HG02840 (cell line): ENCODE measurements around the gene CENPA.
"Not testable (repeated sequence)": the region's sequence is repeated elsewhere in the genome, so short reads cannot be mapped to it uniquely, and the experiment has no call there.

Experiments used
- ATAC-seq: cut with Tn5 transposase; IDR thresholded peaks from one replicate; pipeline ENCODE4 v1.9.1; 2021; ENCODE audit warnings: mild to moderate bottlenecking, moderate library complexity, moderate number of reproducible peaks; ENCODE audit not compliant: unreplicated experiment, low FRiP score

Gene CENPA

DNA sequence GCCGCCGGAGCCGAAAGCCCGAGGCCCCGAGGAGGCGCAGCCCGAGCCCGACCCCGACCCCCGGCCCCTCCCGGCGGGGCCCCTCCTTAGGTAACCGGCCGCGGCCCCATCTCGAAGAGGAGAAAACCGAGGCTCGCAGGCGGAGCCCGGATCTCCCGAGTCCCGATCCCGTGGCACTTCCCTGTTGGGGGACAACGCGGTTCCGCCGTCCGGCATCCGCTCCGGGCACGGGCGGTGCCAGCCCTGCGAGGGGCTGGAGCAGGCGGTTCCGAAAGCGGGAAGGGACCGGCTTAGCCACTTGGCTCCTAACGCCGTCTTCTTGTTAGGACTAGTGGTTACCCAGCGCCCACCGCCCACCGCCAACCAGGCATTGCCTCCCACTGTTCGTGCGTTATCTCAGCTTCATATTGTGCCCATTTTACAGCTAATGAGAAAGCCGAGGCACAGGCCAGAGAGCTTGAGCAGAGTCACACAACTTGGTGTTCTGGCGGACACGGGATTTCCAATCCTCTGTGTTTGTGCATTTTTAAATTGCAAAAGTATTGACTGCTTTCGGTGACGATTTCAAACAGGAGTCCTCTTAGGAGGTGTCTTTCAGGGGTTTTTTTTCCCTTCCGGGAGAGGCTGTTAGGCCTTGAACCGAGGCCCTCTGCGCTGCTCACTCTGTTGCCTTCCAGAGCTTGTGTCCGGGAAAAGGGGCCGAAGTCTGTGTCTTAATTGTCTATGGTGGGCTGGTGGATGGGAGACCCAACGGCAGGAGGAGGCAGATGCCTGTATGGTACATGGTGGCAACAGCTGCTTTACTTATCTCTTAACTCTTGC, 562 bp downstream of the CENPA start:
- peak; percentile 27 for ATAC-seq

DNA sequence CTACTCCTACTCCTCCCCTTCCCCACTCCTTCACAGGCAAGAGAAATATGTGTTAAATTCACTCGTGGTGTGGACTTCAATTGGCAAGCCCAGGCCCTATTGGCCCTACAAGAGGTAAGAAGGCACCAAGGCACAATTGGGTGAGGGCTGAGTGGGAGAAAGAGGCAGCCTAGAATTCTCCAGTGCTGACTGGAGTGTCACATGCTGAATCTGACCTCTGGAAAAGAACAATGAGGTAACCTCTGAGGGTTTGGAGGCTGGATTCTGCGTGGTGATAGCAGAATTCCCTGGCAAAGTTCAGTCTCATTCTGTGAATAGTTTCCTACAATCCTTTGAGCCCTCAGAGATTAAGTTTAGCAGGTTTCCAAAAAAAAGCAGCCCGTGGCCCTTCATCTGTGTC, 6.9 kb downstream of the CENPA start:
- no peak for ATAC-seq

DNA sequence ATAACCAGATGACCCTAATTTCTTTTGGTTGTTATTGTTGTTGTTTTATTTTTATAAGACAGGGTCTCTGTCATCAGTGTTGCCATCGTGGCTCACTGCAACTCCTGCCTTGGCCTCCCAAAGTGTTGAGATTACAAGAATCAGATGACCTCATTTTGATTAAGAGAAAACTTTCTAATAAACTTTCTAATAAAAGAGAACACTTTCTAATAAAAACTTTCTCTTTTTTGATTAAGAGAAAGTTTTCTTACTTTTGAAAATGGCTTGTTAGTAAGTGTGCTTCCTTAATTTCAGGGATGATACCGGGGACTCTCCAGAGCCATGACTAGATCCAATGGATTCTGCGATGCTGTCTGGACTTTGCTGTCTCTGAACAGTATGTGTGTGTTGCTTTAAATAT, 7.7 kb downstream of the CENPA start:
- no peak for ATAC-seq

GRCh38 chr2:26795135-26795534, 9.3 kb downstream of the CENPA start:
- not testable (repeated sequence) for ATAC-seq

- ATAC-seq: no peak
These were observed 15.5 kb downstream of the CENPA start for GRCh38 chr2:26801328-26801727.

DNA sequence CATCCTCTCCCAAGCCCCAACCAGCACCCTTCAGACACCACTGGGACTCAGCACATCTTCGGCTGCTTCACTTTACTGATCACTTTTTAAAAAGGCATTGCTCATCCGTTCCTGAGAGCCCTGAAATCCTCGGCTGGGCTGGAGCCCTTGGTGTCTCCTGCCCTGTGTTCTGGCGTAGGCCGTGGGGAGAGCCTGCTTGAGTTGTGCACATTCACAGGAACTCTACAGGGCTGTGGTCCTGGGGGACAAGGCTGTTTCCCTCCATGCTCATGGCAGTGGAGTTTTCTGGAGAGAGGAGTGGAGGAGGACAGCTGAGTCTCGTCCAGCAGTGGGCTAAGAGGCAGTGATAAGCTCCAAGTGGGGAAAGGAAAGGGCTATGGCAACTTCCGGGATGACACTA, 15.9 kb downstream of the CENPA start:
- ATAC-seq: no peak

- ATAC-seq: no peak
These were observed 19.4 kb downstream of the CENPA start for GRCh38 chr2:26805241-26805676.

- ATAC-seq: no peak
These were observed 22.1 kb downstream of the CENPA start for GRCh38 chr2:26807788-26808460.

DNA sequence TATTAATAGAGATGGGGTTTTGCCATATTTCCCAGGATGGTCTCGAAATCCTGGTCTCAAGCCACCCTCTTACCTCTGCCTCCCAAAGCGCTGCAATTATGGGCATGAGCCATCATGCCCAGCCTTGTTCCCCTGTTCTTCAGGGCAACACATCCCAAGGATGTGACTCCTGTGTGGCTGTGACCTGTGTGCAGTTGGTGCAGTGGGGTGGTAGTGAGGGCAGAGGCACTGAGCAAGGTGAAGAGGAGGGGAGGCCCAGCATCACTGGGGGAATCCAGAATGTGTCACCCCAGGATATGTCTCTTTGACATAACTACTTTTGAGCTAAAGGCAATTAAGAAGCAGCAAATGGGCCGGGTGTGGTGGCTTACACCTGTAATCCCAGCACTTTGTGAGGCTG, 23.4 kb downstream of the CENPA start:
- no peak for ATAC-seq

DNA sequence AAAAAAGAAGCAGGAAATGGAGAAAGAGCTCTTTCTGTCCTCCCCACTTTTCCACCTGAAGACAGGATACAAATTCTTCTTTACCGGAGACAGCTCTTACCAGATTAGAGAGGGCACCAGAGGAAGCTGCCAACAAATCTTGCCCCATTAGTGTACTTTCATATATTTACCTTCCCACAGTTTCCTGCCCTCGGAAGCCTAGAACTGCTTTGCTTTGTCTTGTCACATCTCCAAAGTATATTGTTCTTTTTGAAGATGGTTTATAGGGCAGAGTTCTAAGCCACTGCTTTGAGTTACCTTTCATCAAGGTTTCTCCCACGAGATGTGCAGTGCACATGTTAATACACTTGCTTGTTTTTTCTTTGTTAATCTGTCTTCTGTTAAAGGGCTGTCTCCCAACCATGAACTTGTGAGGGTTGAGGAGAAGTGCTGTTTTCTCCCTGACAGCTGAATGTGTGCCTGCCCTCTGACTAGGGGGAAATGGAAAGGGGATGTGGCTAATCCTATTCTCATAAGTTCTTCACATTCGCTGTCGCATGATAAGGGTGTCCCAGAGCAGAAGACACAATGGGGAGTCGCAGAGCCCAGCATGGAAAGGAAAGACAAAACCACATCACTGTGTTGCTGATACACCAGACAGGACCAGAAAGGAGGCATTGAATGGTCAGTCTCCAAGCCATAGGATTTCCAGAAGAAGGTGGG, 24.2 kb downstream of the CENPA start:
- ATAC-seq: no peak

DNA sequence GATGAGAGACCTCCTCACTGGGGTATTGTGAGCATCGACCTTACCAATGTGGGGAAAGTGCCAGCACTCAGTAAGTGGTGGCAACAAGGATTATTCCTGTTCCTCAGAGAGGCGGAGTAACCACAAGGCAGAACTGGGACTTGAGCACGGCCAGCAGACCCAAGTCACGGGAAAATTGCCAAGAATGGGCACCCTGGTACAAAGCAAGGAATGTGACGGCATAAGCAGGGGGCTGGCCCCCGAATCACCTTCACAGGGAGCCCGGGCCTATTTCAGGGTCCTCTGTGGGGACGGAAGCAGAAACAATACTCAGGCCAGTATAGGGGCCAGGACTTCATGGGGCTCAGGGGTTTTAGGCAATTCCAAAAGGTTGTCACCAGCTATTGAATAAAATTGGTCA, 25.4 kb downstream of the CENPA start:
- ATAC-seq: no peak

GRCh38 chr2:26811791-26812694, 26.2 kb downstream of the CENPA start:
- no peak for ATAC-seq

DNA sequence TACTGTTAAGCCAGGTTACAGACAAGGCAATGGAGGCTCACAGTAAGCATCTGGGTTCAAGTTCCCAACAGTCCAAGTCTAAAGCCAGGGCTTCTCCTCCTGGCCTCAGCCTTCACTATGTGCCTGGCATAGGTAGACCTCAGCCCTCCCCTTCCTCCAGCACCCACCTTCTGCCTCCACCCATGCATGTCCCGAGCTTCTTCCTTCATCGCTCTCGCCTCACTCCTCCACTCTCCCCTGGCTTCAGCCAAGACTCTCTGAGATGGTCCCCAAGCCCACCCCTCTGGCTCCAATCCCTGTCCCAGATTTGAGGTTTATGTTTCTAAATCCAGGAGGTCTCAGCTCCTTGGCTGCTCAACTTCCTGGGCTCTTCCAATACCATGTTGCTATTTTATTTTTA, 26.9 kb downstream of the CENPA start:
- ATAC-seq: no peak

GRCh38 chr2:26814072-26814765, 28.4 kb downstream of the CENPA start:
- not testable (repeated sequence) for ATAC-seq

- ATAC-seq: no peak
These were observed 31.0 kb downstream of the CENPA start for GRCh38 chr2:26816893-26817292.

DNA sequence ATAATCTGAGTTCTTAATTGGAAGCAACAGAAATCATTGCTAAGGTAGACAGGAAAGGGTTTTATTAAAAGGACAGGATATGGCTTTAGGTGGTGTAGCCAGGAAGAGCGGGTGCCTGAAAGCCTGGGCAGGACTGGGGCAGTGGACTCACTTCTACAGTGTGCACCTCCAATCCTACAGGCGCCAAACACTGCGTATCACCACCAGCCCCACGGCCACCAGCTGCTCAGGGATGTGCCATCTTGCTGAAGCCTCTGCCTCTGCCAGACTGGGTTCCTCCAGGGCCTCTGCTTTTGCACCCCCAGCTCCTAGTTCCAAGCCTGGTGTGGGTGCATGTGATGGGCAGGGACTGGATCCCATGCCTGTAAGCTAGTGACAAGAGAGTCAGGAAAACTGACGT, 32.4 kb downstream of the CENPA start:
- ATAC-seq: no peak

- no peak for ATAC-seq
These were observed 33.1 kb downstream of the CENPA start for GRCh38 chr2:26818972-26819371.

GRCh38 chr2:26820932-26821331, 35.1 kb downstream of the CENPA start:
- no peak for ATAC-seq

DNA sequence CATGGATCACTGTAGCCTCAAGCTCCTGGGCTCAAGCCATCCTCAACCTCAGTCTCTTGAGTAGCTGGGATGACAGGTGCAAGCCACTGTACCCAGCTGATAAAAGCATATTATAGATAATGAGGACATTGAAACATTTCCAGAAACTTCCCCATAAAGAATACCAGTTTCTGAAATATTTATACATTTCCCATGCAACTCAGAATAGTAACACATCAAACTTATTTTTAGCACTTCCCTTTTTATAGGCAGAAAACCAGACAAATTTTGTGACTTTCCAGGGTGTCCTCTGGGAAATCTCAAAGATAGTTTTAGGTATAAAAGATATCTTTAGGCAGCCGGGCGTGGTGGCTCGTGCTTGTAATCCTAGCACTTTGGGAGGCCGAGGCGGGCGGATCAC, 37.0 kb downstream of the CENPA start:
- ATAC-seq: no peak
